ENCODE measurements around the gene NCAPD2.
"Not testable (repeated sequence)": the region's sequence is repeated elsewhere in the genome, so short reads cannot be mapped to it uniquely, and the experiment has no call there.

Gene NCAPD2

DNA sequence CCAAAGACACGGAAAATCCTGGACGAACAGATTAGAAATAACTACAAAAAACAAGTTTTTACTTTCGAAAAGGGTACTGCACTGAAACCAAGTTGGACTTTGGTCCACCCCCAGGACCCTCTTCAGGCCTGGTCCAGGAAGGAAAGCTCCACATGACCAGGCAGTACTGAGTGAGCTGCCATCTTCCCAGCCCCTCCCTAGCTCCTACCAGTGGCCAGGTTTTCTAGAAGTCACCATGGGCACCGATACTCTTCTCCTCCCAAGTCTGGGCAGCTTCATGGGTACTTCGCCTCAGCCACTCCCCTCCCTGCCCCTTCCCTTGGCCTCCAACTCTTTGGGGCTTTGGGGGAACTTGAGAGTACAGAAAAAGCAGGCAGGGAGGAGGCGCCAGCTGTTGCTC is 30.0 kb upstream of the NCAPD2 start:
- no peak for DNase-seq

DNA sequence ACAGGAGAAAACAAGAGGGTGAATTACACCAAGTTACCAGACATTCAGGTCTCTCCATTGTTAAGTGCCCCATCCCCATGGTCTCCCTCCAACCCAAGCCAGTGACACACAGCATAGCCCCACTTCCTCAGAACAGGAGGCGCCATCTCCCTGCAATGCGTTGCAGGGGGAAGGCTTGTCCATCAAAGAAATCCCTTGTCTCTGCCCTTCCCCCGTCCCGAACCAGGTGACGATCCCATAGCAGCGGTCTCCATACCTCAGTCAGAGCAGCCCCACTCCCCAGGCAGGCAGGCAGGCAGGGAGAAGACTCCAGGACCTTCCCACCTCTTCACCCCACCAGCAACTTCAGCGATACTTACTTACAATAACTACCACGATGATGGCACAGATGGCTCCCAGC is 29.4 kb upstream of the NCAPD2 start:
- DNase-seq: no peak

DNA sequence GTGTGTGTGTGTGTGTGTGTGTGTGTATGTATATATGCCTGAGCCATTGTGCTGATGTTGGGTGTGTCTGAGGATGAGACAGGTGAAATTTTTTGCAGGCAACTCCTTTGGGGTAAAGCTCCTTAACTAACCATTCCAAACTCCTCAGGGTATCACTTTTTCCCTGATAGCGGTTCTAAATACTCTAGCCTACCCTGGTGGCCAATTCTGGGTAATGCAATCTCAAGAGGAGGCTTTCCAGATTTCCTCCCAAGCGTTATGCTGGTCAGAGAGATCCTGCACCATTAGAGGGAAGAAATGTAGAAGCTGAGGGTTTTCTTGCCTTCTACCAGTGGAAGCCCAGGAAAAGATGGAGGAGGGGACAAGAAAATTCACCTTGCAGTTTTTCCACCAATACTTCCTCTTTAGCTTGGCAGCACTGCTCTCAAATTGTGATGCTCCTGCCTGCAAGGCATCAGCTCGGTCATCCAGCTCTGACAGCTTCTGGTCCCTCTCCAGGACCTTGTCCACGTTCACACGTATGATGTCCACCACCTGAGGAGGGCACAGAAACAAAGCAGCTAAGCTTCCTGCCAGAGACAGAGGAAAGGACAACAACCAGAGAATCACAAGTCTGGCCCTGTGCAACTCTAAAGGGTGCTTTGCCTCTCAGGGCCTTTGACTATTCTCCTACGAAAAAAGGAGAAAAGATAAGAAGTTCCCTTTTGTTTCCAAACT is 28.3 kb upstream of the NCAPD2 start:
- peak; percentile 70 for DNase-seq

GRCh38 chr12:6466184-6466573 is 27.7 kb upstream of the NCAPD2 start:
- DNase-seq: no peak

- not testable (repeated sequence) for DNase-seq
Observed at GRCh38 chr12:6466751-6467150, 27.2 kb upstream of the NCAPD2 start.

GRCh38 chr12:6467571-6468282 is 26.2 kb upstream of the NCAPD2 start:
- not testable (repeated sequence) for DNase-seq

- DNase-seq: no peak
Observed at GRCh38 chr12:6468283-6468575, 25.7 kb upstream of the NCAPD2 start.

- no peak for DNase-seq
Observed at GRCh38 chr12:6469092-6469491, 24.8 kb upstream of the NCAPD2 start.

- DNase-seq: no peak
Observed at GRCh38 chr12:6469609-6470374, 24.1 kb upstream of the NCAPD2 start.

- DNase-seq: peak; percentile 98
Observed at GRCh38 chr12:6470375-6471163, 23.3 kb upstream of the NCAPD2 start, which contains the start of gene VAMP1. Gene VAMP1 (minus strand): TSS chr12:6470677. CDS start chr12:6470531, 146 bp downstream.

DNA sequence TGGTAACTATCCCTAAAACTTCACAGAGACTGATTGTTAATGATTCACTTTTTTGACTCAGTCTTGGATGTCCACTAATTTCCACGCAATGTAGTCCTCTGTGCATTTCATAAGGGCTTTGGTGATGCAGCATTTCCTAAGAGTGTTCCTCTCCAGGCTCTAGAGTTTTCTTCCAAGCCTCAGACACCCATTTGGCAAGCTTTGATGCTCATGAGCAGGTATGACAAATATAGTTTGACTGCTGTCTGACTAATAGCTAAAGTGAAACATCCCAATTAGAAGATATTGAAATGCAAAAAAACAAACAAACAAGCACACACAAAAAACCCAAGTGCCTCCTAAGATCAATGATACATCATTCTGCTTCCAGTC is 21.9 kb upstream of the NCAPD2 start:
- DNase-seq: no peak

DNA sequence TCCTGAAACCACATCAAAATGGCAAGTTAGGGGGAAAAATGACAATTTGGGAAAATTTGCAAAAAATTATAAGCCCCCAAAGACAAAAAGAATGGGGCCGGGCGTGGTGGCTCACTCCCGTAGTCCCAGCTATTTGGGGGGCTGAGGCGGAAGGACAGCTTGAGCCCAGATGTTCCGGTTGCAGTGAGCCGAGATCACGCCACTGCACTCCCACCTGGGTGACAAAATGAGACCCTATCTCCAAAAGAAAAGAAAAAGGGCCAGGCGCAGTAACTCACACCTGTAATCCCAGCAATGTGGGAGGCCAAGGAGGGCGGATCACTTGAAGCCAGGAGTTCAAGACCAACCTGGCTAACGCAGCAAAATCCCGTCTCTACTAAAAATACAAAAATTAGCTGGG is 21.4 kb upstream of the NCAPD2 start:
- no peak for DNase-seq

- not testable (repeated sequence) for DNase-seq
Observed at GRCh38 chr12:6475233-6475975, 18.5 kb upstream of the NCAPD2 start.

GRCh38 chr12:6476489-6476888 is 17.4 kb upstream of the NCAPD2 start:
- DNase-seq: peak; percentile 21

DNA sequence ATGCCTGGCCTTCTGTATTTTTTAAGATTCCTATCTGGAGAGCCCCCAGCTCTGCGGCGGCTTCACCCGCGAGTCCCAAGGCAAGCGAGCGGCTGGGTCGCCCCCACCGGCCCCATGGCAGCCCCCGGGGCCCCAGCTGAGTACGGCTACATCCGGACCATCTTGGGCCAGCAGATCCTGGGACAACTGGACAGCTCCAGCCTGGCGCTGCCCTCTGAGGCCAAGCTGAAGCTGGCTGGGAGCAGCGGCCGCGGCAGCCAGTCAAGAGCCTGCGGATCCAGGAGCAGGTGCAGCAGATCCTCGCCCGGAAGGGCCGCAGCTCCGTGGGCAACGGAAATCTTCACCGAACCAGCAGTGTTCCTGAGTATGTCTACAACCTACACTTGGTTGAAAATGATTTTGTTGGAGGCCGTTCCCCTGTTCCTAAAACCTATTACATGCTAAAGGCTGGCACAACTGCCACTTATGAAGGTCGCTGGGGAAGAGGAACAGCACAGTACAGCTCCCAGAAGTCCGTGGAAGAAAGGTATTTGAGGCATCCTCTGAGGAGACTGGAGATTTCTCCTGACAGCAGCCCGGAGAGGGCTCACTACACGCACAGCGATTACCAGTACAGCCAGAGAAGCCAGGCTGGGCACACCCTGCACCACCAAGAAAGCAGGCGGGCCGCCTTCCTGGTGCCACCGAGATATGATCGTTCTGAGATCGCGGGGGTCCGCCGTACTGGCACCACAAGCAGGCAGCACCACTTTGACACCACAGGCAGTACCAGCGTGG is 16.1 kb upstream of the NCAPD2 start:
- DNase-seq: not testable (repeated sequence)

DNA sequence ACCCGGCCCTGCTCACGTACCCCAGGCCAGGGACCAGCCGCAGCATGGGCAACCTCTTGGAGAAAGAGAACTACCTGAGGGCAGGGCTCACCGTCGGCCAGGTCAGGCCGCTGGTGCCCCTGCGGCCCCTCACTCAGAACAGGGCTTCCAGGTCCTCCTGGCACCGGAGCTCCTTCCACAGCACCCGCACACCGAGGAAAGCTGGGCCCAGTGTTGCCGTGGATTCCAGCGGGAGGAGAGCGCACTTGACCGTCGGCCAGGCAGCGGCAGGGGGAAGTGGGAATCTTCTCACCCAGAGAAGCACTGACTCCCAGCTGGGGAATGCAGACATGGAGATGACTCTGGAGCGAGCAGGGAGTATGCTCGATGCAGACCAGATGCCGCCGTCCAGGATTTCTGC is 15.5 kb upstream of the NCAPD2 start:
- DNase-seq: no peak

DNA sequence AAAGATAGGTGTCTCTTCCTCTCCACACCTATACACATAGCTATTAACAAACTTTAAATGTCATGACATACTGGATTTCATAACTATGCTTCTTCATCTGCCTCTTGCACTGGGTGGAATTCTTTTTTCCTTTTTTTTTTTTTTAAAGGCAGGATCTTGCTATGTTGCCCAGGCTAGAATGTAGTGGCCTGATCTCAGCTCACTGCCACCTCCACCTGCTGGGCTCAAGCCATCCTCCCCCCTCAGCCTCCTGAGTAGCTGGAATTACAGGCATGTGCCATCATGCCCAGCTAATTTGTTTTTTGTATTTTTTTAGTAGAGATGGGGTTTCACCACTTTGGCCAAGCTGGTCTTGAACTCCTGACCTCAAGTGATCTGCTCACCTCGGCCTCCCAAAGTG is 5.7 kb upstream of the NCAPD2 start:
- DNase-seq: no peak

GRCh38 chr12:6489449-6489848 is 4.5 kb upstream of the NCAPD2 start:
- no peak for DNase-seq

DNA sequence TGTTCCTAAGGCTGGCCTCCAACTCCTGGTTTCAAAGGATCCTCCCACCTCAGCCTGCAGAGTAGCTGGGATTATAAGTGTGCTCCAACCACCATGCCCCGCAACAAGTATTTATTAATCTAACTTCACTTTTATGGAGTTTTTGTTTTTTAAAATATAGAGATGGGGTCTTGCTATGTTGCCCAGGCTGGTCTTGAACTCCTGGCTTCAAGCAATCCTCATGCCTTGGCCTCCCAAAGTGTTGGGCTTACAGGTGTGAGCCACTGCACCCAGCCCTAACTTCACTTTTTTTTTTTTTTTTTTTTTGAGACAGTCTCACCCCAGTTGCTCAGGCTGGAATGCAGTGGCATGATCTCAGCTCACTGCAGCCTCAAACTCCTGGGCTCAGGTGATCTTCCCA is 3.2 kb upstream of the NCAPD2 start:
- not testable (repeated sequence) for DNase-seq

DNA sequence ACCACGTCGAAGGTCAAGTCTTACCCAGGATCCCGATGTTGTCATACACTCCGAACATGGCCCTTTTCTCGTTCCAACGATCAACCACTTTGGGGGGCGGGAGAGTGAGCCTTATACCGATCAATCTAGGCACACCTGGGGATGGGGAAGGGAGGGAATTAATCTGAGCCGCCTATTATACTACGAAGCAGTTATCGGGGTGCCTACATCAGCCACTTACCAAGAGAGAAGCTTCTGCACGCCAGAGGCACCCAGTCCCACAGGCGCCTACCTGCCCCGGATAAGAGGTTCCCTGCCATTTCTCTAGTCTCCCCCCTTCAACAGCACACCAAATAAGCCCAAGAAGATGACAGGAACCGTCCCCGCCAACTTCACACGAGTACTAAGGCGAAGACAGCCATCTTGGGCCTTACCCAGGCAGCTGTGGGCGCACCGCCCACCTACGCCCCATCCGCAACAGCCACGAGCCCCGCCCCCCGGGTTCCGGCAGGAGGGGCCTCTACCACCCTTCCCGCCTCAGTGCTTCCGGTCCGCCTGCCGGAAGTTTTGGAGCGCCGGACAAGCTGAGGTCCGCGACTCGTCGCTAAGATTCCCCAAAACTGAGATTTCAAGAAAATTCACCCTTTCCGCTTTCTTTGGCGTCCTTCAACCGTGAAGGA is 935 bp upstream of the NCAPD2 start, which contains the start of gene MRPL51:
TSS of gene MRPL51 (minus strand) at position 425 of the 659 bp plus-strand sequence. CDS start at position 299, 126 bp downstream.
- peak; percentile 96 for DNase-seq

- no peak for DNase-seq
Observed at GRCh38 chr12:6494258-6494743, 399 bp downstream of the NCAPD2 start.
